NK-92 treated with Interleukin-12 subunit alpha and Interleukin-12 subunit beta, amount 100 ng/mL, for 24 hours (cell line): ENCODE measurements around the gene FHOD3.
A peak's percentile ranks its signal among the peaks of the same experiment; 100 is the strongest.
"Not testable (repeated sequence)": the region's sequence is repeated elsewhere in the genome, so short reads cannot be mapped to it uniquely, and the experiment has no call there.

ENCODE experiments used
- DNase-seq: peaks from one replicate; lab custom pipeline; 2025; lab: John Stamatoyannopoulos, UW

FHOD3 gene

DNA sequence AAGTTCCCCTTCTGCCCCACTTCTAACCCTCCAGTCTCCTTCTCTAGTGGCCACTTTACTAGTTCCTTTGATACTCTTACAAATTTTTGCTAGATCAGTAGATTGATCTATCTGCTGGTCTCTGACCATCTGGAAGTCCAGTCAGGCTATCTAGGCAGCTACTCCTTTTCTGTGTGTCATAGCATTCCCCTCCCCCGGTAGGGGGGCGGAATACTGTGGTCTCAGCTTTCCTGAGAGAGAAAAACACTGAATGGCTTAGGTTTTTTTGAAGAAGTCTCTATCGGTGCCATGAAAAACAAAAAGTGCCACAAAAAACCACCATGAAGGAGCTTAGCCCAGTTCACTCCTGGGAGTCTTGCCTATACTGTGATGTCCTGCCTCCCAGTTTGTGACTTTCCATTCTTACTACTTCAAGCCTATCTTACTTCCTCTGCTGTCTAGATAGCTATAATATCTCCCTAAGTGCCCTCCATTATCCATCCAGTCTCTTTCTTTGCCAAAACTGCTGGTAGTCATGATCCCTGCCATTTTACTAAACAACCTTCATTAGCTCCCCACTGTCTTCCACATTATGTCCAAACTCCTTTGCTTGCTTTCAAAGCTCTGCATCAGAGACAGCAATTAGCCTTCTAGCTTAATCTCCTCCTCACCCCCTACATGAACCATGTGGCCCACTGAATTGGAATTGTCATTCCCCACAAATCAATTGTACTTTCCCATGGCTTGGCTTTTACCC, 501.4 kb downstream of the FHOD3 start:
- no peak for DNase-seq

DNA sequence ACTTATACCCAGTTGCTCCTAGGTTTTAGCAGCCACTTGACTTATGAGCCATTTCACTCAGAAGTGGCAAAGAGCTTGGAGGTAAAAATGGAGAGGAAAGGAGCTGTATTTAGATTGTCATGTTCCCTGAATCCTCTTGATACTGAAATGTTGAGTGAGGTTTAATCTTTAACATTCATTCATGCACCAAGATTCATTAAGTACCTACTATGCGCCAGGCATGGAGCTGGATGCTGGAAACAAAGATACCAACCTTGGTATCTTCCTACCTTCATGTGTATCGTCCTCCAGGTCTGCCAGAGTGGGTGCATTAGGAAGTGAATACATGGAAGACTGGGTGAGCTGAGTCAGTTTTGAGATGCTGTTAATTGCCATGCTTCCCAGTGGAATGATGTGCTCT, 507.6 kb downstream of the FHOD3 start:
- DNase-seq = no peak

DNA sequence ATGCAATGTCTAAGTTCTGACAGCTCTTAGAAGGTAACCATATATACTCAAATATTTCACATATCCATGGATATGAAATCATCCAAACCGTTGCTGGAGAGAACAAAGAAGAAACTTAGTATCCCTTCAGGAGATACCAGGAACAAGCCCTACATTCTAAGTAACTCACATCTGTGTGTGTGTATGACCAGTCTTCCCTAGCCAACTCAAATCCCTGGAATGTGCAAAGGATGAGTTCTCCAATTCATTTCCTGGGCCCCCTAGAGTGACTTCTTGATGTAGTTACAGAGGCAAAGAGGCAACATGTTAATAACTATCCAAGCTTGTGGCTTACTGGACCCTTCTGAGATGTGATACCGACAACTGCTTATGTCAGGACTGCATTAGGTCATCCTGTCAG, 511.2 kb downstream of the FHOD3 start:
- DNase-seq = no peak

DNA sequence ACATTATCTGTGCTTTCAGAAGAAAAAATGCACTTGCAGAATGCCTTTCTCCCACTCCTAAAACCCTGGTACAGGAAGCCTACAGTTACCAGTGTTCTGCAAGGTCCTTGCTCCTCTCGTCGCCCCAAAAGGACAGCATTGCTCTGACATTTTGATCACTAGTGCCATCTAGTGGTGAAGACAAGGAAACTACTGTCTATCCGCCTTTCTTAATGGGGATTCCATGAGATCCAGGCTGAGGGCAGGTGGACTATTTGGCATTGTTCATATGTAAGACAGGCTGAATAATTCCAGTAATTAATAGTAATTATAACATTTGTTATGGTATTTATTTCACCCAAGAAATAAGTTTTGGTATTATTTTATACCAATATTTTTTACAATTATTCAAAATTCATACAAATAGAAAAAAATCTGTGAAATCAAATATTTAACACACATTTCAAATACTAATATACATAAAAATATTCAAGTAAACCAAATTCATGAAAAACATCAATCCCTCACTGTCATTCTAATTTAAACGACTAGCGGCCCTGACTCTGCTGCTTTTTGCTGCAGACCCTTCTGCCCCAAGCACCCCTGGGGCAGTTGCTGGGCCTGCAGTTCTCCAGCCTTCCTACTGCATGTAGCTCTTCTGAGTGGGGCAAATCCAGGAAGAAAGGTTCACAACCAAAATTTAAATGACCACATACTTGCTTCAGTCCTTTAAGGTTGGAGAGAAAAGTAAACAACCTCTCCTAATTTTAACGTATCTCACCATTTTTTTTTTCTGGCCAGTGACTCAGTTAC, 512.3 kb downstream of the FHOD3 start:
- no peak for DNase-seq

DNA sequence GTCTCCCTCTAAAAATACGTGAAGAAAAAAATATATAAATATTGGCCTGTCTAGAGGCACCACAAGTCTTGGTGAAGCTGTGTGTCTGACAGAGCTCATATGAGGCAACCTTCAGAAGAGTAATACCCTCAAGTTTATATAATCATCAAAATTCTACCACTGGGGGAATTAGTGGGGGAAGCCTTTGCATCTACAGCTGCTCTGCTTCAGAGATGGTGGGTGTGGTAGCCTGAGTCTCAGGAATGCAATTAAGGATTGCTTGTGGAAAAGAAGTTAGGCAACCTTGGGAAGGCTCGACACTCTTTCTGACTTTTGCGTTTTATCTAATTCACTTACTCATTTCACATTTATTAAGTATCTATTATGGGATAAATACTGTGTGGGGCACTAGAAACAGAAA, 513.9 kb downstream of the FHOD3 start:
- no peak for DNase-seq

DNA sequence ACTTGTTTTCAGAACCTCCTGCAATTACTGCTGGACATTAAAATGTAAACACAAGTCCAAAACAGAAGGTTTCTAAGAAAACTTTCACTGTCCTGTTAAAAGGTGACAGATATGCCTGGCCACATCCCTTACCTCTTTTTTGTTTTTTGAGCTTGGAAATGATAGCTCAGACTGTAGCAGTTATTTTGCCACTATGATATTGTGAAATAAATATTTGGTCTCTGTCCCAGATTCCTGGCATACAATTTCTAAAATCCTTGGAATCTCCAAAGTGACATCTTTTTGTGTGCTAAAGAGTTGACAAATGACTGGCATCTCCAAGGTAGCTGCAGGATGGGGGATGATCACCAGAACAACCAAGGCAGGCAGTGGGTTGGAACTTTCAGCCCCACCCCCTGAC, 514.4 kb downstream of the FHOD3 start:
- DNase-seq = no peak

DNA sequence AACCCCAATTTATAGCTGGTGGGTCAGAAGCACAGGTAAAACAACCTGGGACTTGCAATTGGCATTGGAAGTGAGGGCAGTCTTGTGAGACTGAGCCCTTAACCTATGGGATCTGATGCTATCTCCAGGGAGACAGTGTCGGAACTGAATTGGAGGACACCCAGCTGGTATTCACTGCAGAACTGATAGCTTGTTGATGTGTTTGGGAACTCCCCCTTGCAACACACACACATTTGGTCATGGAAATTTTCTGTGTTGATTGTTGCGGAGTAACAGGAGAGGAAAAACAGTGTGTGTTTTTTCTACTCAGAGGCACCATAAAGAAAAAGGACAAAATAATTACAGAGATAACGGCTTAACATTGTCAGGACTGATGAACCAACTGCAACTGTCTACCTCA, 515.2 kb downstream of the FHOD3 start:
- DNase-seq = no peak

DNA sequence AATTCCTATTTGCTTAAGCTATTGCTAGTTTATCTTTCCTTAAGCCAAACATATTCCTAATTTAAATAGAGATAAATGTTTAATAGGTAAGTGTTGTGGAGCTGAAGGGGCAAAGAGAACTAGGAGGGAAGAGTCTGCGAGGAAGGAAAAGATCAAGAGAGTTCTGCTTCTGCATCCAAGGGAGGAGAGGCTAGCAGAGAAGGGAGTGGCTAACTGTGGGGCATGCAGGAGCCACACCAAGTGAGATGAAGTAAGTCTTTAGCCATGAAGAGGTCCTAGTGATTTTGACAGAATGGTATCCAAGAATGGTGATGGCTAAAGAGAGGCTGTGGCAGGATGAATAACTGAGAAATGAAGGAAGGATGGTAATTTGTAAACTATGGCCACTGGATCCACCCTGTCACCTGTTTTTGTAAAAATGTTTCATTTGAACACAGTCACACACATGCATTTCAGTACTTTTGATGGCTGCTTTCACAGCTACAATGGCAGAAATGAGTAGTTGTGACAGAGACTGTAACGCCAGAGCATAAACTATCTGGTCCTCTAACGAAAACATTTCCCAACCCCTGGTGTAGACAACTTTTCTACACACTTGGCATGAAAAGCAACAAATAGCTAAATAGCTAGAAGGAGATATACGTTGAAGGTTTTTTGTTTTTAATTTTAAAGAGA, 515.7 kb downstream of the FHOD3 start:
- DNase-seq = no peak

DNA sequence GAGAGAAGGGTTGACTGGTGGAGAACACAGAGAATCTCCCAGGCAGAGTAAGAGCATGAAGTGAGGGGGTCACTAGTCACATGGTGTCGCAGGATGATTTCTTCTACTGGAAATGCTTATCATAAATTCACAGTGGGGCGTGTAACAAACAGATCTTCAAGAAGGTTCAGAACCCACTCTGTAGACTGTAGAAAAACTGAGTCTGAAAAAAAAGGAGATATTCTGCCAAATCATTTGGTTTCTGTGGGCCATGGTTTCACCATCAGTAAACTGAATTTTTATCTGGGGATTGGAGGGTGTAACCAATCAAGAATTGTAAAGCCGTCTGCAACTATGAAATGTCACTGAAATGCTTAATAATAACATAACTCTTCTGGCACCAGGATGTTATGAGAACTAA, 516.3 kb downstream of the FHOD3 start:
- no peak for DNase-seq

DNA sequence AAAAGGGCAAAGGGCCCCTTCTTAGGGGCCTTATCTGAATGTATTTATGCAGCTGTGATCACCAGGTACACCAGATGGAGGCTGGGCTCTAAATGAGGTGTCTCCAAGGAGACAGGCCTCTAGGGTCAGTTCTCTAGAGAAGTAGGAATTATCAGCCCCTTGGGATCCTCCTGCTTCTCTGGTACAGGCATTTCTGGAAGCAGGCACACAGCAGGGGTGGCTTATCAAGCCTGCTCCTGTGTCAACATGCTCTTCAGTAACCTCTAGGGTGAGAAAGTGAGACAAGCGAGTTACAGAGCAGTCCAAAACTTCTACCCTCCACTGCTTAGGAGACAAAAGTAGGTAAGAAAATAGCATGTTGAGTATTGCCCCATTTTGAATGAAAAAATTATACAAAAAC, 517.5 kb downstream of the FHOD3 start:
- no peak for DNase-seq

DNA sequence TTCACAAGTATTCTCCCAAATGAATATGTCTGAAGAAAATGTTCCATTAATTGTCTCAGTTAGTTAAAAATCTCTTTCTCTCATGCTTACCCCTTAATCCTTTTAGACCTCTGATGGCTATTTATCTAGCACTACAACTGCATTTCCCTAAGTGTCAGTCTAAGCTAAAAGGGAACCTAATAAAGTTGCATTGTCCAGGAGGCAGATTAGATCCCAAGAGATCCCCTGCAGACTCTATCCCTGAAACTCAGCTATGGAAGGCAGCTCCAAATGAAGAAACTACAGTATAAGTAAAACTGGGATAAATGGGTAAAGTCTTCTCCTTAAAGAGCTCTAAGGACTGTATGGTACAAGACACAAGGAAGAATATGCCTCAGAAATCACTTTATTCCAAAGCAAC, 518.6 kb downstream of the FHOD3 start:
- not testable (repeated sequence) for DNase-seq

DNA sequence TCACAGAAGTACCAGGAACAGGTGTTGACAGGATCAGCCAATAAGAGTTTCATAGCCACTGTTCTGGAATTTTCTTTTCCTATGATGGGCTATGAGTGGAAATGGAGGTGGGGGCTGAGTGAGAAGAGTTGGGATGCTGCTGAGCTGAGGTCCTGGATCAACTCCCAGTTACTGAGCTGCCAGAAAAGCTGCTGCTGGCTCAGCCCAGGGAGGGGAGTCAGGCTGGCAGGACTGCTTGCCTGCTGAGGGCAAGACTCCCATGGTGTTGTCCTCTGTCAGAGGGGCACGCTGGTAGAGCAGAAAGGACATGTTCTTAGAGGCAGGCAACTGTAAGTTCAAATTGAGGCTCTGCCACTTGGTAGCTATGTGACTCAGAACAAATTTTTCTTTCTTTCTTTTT, 519.5 kb downstream of the FHOD3 start:
- no peak for DNase-seq

DNA sequence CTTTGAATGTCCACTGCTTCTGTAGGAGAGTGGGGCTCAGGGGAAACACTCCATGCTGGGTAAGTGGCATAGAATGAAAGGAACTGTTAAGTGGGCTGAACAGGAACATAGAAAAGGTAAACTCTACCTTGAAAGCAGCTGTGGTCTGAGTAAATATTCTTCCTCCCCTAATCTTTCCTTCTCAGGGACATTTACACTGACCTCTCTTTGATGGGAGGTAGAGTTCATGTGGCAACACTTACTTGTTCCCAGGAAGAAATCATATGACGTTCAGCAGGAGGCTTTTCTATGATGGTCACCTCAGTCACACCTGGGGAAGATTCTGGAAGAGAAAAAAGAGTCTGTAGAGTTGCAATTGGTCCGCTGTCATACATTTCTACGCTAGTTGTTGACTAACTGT, 521.1 kb downstream of the FHOD3 start:
- no peak for DNase-seq

DNA sequence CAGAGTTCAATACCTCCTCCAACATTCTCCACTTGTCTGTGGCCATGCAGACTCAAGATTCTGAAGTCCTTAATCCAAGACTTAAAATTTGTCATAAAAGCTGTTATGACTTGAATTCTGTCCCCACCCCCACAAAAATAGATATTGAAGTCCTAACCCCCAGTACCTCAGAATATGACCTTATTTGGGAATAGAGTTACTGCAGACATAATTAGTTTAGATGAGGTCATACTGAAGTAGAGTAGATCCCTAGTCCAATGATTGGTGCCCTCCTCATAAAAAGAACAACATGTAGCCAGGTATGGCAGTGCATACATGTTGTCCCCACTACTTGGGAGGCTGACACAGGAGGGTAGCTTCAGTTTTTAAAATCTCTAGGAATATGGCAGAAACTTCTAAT, 522.1 kb downstream of the FHOD3 start:
- no peak for DNase-seq

DNA sequence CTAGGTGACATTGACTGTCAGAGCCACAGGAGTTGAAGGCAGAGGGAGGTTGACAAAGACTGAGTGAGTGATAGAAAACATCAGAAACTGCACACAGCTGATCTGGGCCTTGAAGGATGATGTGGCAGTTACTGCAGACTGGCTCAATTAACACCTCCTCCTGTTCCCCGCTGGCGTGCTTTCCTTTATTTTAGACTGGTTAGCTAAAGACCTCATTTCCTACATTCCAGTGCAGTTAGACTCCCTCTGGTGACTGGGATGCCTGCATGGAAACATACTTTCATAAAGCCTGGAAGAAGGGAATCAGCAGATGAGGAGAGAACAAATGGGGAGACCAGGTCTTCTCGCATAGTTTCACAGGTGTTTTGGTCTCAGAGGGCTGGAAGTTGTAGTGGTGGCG, 524.2 kb downstream of the FHOD3 start:
- no peak for DNase-seq

DNA sequence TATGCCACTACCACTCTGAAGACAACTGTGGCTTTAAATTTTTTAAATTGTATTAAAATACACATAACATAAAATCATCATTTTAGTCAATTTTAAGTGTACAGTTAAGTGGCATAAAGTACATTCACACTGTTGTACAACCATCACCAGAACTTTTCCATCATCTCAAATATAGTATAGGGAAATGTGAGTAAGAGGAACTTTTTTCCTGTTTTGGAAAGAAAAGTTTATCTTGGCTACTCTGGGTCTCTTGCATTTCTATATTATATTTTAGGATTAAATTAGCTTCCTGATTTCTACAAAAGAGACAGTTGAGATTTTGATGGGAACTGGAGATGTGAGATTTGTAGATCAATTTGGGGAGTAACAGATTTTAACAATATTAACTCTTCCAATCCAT, 528.0 kb downstream of the FHOD3 start:
- DNase-seq = no peak

DNA sequence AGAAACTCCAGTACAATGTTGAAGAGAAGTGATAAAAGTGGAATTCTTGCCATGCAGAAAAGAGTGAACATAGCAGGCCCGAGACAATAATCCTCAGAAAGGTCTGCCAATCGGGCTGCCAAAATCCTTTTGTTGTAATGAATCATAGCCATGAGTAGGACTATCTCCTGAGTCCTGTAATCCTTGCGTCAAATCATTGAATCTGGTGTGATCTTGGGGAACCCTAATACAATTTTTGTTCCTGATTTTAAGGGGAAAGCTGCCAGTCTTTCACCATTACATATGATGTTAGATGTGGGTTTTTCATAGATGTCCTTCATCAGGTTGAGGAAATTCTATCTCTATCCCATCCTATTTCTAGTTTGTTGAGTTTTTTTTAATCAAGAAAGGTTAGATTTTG, 529.0 kb downstream of the FHOD3 start:
- no peak for DNase-seq

DNA sequence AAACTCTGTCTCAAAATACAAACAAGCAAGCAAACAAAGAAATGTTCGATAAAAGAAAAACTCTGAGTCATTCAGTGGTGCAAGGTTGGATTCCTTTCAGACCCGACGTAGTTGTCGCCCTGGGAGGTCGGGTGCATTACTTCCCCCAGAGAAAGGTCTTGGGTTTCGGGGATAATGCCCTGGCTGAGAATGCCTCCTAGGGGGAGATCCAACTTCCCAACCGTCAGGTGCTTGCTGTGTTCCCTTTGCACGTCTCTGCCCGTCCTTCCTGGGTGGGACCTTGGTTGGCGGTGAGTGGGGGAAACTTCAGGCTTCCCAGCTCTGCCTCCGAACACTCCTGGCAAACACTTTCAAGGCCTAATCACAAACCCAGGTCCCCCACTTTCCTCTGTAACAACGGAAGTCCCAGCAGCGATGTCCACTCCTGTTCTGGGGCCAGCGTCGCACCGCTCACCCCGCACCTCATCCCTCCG, 530.7 kb downstream of the FHOD3 start:
- DNase-seq = peak; percentile 17

DNA sequence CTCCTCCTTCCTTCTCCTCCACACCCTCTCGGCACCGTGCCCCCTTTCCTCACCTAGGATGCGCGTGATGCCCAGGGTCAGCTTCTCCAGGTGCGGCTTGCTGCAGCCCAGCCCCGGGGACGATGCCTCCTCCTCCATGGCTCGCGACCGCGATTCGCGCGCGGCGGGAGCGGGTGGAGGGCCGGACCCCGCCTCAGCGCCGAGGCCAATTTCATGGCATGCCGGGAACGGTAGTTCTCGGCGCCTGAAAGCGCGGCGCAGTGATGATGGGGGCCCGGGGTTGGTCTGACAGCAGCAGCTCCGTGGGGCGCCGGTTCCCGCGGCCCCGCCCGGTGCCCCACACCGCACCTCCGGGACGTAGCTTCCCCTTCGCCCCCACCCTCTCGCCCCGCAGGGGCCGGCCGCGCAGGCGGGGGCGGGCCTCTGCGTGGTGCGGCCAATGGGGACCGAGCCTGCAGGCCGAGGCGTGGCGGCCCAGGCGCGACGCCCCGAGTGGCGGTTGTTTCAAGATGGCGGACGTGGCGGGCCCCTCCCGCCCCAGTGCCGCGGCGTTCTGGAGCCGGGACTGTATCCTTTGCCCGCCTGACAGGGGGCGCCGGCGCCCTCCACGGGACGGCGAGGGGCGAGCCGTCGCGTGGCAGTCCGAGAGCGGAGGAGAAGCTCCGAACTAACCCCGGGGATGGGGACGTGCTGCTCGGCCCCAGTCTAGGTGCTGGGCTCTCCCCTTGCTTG, 531.3 kb downstream of the FHOD3 start, which contains the start of the genes KIAA1328 and TPGS2:
TSS of gene KIAA1328 (plus strand) at position 498 of the 732 bp plus-strand sequence. CDS start at position 510, 12 bp downstream.
TSS of gene TPGS2 (minus strand) at position 373 of the 732 bp plus-strand sequence. CDS start at position 138, 235 bp downstream.
- peak; percentile 84 for DNase-seq
